ENCODE results near the gene RASA3. TPM values are rescaled to one million over a fixed set of nuclear protein-coding genes. Genes with fewer than 3 reads are reported as not detected.
A peak's percentile ranks its signal among the peaks of the same experiment; 100 is the strongest.
"Not testable (repeated sequence)": the region's sequence is repeated elsewhere in the genome, so short reads cannot be mapped to it uniquely, and the experiment has no call there.

Gene RASA3
- total and polyA plus RNA-seq, 7 donors: 4.2 to 22.4 (median 16.9) TPM

GRCh38 chr13:114105521-114106225, 26.8 kb downstream of the RASA3 start:
- no peaks in the 10 kb centered on the region for H3K9me3 ChIP-seq
- 86 to 92% methylated on average over 30 of the region's 30 CpGs for WGBS, 2 donors
- H3K36me3 ChIP-seq: no peaks in the 10 kb centered on the region
- H3K27ac ChIP-seq: peak overlapping the region; percentile 54 to 88 (median 68)
- no peak overlapping the region for H3K4me3 ChIP-seq
- H3K4me1 ChIP-seq: peaks cover 0 to 62% (median 49%) of the 10 kb centered on the region in 4 donors
- no peaks in the 10 kb centered on the region for H3K27me3 ChIP-seq
- peak; percentile 75 for DNase-seq
- intact Hi-C loops (cut with DNase I): no loop called here
- TF ChIP-seq EP300 (IDR thresholded peaks at IDR 0.05) (peak in 1 of 4 donors; percentile 20), CTCF (IDR thresholded peaks at IDR 0.05) (no peak), POLR2AphosphoS5 (IDR thresholded peaks at IDR 0.05) (peak in 3 of 4 donors; percentile 48 to 67 (median 64))

- H3K36me3 ChIP-seq: no peaks in the 10 kb centered on the region
- H3K4me1 ChIP-seq: peaks cover 0 to 62% (median 52%) of the 10 kb centered on the region in 4 donors
- WGBS, 2 donors: 80 to 87% methylated on average over 24 of the region's 24 CpGs
- H3K4me3 ChIP-seq: no peak overlapping the region
- H3K9me3 ChIP-seq: no peaks in the 10 kb centered on the region
- TF ChIP-seq CTCF (IDR thresholded peaks at IDR 0.05): no peak
- intact Hi-C loops (cut with DNase I): no loop called here
- peak overlapping the region; percentile 54 to 88 (median 68) for H3K27ac ChIP-seq
- no peaks in the 10 kb centered on the region for H3K27me3 ChIP-seq
- peak; percentile 64 for DNase-seq
Observed at GRCh38 chr13:114104655-114105520, 27.5 kb downstream of the RASA3 start.

- Histone ChIP-seq H3K9me3 (no peaks in the 10 kb centered on the region), H3K36me3 (no peaks in the 10 kb centered on the region), H3K4me3 (no peak overlapping the region), H3K27me3 (no peaks in the 10 kb centered on the region), H3K27ac (peak overlapping the region in 1 of 4 donors; percentile 88), H3K4me1 (peaks cover 0 to 60% (median 50%) of the 10 kb centered on the region in 4 donors)
- intact Hi-C loops (cut with DNase I): no loop called here
- peak; percentile 59 for DNase-seq
- WGBS, 2 donors: 88 to 93% methylated on average over 58 to 61 of the region's 62 CpGs
- TF ChIP-seq CTCF (IDR thresholded peaks at IDR 0.05) (no peak), EP300 (IDR thresholded peaks at IDR 0.05) (no peak), POLR2A (IDR thresholded peaks at IDR 0.05) (no peak), POLR2AphosphoS5 (IDR thresholded peaks at IDR 0.05) (no peak)
Observed at GRCh38 chr13:114103801-114104654, 28.4 kb downstream of the RASA3 start.

- H3K27ac ChIP-seq; intact Hi-C loops (cut with DNase I); H3K36me3 ChIP-seq; DNase-seq; H3K4me3 ChIP-seq; H3K27me3 ChIP-seq; H3K9me3 ChIP-seq: not testable (repeated sequence)
- peaks cover 0 to 67% (median 58%) of the 10 kb centered on the region in 4 donors for H3K4me1 ChIP-seq
- WGBS, 2 donors: 97 to 98% methylated on average over 15 to 16 of the region's 20 CpGs
Observed at GRCh38 chr13:114103289-114103621, 29.2 kb downstream of the RASA3 start.

All from sigmoid colon (tissue), 7 donors.